Measurements from ENCODE around the gene CUTC.

DNA sequence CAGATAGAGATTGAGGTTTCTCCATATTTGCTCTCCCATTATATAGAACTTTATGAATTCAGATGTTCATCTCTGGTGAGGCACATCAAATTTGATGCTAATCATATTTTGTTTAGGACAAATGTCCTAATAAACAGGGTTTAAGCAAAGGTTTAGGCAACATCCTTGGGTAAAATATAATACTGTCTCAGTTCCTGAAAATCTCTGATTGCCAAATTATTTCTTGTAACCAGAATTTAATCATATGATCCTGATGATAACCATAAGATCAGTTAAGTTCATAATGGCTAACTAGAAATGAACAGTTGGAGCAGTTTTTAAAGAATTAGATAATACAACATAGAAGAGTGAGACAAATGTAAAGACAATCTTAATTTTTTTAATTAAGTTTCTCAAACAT is 18.6 kb downstream of the CUTC start:
- TF ChIP-seq, protein P1, sequence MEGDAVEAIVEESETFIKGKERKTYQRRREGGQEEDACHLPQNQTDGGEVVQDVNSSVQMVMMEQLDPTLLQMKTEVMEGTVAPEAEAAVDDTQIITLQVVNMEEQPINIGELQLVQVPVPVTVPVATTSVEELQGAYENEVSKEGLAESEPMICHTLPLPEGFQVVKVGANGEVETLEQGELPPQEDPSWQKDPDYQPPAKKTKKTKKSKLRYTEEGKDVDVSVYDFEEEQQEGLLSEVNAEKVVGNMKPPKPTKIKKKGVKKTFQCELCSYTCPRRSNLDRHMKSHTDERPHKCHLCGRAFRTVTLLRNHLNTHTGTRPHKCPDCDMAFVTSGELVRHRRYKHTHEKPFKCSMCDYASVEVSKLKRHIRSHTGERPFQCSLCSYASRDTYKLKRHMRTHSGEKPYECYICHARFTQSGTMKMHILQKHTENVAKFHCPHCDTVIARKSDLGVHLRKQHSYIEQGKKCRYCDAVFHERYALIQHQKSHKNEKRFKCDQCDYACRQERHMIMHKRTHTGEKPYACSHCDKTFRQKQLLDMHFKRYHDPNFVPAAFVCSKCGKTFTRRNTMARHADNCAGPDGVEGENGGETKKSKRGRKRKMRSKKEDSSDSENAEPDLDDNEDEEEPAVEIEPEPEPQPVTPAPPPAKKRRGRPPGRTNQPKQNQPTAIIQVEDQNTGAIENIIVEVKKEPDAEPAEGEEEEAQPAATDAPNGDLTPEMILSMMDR (IDR thresholded peaks at IDR 0.05) = no peak
- no peak for TF ChIP-seq EP300 (IDR thresholded peaks at IDR 0.05; ENCODE audit: borderline replicate concordance in 1 of 2, low read depth in 1 of 2, low read length in 1 of 2)
- TF ChIP-seq, protein P2, sequence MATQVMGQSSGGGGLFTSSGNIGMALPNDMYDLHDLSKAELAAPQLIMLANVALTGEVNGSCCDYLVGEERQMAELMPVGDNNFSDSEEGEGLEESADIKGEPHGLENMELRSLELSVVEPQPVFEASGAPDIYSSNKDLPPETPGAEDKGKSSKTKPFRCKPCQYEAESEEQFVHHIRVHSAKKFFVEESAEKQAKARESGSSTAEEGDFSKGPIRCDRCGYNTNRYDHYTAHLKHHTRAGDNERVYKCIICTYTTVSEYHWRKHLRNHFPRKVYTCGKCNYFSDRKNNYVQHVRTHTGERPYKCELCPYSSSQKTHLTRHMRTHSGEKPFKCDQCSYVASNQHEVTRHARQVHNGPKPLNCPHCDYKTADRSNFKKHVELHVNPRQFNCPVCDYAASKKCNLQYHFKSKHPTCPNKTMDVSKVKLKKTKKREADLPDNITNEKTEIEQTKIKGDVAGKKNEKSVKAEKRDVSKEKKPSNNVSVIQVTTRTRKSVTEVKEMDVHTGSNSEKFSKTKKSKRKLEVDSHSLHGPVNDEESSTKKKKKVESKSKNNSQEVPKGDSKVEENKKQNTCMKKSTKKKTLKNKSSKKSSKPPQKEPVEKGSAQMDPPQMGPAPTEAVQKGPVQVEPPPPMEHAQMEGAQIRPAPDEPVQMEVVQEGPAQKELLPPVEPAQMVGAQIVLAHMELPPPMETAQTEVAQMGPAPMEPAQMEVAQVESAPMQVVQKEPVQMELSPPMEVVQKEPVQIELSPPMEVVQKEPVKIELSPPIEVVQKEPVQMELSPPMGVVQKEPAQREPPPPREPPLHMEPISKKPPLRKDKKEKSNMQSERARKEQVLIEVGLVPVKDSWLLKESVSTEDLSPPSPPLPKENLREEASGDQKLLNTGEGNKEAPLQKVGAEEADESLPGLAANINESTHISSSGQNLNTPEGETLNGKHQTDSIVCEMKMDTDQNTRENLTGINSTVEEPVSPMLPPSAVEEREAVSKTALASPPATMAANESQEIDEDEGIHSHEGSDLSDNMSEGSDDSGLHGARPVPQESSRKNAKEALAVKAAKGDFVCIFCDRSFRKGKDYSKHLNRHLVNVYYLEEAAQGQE (IDR thresholded peaks at IDR 0.05; ENCODE audit: low read depth, low read length) = no peak
- TF ChIP-seq, protein P3, sequence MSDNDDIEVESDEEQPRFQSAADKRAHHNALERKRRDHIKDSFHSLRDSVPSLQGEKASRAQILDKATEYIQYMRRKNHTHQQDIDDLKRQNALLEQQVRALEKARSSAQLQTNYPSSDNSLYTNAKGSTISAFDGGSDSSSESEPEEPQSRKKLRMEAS (IDR thresholded peaks at IDR 0.05; ENCODE audit: low read depth) = no peak

All from SK-N-SH (cell line).